Activated T-cell treated with anti-CD3 and anti-CD28 coated beads, Interleukin-2, amount 50 U/mL, for 72 hours (primary cell): ENCODE results near the gene ASIC5. TPM values are rescaled to one million over a fixed set of nuclear protein-coding genes. Genes with fewer than 3 reads are reported as not detected.
"Not testable (repeated sequence)": the region's sequence is repeated elsewhere in the genome, so short reads cannot be mapped to it uniquely, and the experiment has no call there.

Experiments used
- ATAC-seq, 2 donors: fragments of 150-1000 bp; cut with Tn5 transposase; replicated peaks in 1 of 2; 2 replicates each; pipeline ENCODE4 v1.10.0; 2021; ENCODE audit warnings: moderate library complexity in 2 of 2, mild to moderate bottlenecking in 1 of 2
- DNase-seq, 2 donors: peaks; one replicate each; pipeline ENCODE4 v3.0.0; 2021 to 2022; ENCODE audit warnings: mixed read lengths in 1 of 2
- H3K27ac Mint-ChIP-seq: one replicate; pipeline ENCODE4 v1.8.0; 2022; ENCODE audit warnings: mild to moderate bottlenecking, moderate library complexity, mixed read lengths
- H3K27me3 Mint-ChIP-seq: one replicate; pipeline ENCODE4 v1.8.0; 2022; ENCODE audit warnings: low read depth, mixed read lengths
- H3K36me3 Mint-ChIP-seq, 2 donors: one replicate each; pipeline ENCODE4 v1.8.0; 2022; ENCODE audit warnings: mixed read lengths in 2 of 2, mild to moderate bottlenecking in 1 of 2; ENCODE audit not compliant: insufficient read depth in 2 of 2
- H3K4me1 Mint-ChIP-seq: one replicate; pipeline ENCODE4 v1.8.0; 2022; ENCODE audit warnings: low read depth, mixed read lengths
- H3K4me3 Mint-ChIP-seq, 2 donors: one replicate each; pipeline ENCODE4 v1.8.0; 2022; ENCODE audit warnings: mild to moderate bottlenecking in 2 of 2, mixed read lengths in 2 of 2, moderate library complexity in 2 of 2
- H3K9me3 Mint-ChIP-seq, 2 donors: one replicate each; pipeline ENCODE4 v1.8.0; 2022; ENCODE audit warnings: mixed read lengths in 2 of 2
- total RNA-seq, 2 donors: library from RNA; stranded (reverse); gene quantifications; one replicate each; pipeline ENCODE4 v1.2.3, GENCODE V29; 2022

ASIC5 gene
- total RNA-seq, 2 donors from 2014 or later, result not detected

DNA sequence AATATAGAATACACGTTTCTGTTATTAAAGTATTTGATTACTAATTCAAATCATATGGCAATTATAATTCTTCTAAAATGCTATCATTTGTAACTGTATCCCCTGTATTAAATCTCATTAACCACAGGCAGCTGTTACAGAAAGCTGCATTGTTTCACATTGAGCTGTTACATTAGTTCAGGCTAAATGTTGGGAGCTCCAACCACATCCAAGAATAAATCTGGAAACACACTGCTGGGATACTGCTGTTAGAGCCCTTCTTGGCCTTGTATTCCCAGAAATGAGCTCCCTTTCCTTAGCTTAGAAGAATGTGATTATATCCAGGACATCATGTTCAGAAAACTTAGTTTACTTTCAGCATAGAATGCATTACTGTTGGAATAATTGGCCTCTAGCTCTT, 59.1 kb downstream of the ASIC5 start:
- H3K27ac Mint-ChIP-seq, result no peak overlapping the region
- H3K4me1 Mint-ChIP-seq, result peaks cover 6% of the 10 kb centered on the region
- no peak for DNase-seq
- H3K27me3 Mint-ChIP-seq, result no peaks in the 10 kb centered on the region
- H3K4me3 Mint-ChIP-seq, result no peak overlapping the region
- no peak for ATAC-seq
- no peaks in the 10 kb centered on the region for H3K36me3 Mint-ChIP-seq
- H3K9me3 Mint-ChIP-seq, result no peaks in the 10 kb centered on the region

DNA sequence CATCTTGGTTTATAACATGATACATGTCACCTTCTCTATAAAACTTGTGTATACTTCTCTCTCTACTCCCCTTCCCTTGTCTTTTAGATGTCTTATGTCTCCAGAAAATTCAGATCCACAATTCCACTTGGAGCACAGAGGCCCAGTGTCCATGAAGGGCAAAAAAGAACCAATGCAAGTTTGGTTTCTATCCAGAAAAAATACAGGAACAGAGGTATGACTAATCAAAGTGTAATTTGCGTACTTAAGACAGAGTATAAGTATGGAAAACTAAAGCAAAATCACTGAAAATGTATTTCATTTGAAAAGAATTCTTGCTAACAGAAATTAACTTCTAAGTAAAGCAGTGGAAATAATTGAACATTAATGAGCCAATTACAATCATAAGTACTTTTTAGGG, 61.1 kb downstream of the ASIC5 start:
- Mint-ChIP-seq H3K4me3 (no peak overlapping the region), H3K36me3 (no peaks in the 10 kb centered on the region), H3K27me3 (no peaks in the 10 kb centered on the region), H3K4me1 (peaks cover 6% of the 10 kb centered on the region), H3K9me3 (no peaks in the 10 kb centered on the region), H3K27ac (no peak overlapping the region)
- no peak for DNase-seq
- ATAC-seq, result no peak

DNA sequence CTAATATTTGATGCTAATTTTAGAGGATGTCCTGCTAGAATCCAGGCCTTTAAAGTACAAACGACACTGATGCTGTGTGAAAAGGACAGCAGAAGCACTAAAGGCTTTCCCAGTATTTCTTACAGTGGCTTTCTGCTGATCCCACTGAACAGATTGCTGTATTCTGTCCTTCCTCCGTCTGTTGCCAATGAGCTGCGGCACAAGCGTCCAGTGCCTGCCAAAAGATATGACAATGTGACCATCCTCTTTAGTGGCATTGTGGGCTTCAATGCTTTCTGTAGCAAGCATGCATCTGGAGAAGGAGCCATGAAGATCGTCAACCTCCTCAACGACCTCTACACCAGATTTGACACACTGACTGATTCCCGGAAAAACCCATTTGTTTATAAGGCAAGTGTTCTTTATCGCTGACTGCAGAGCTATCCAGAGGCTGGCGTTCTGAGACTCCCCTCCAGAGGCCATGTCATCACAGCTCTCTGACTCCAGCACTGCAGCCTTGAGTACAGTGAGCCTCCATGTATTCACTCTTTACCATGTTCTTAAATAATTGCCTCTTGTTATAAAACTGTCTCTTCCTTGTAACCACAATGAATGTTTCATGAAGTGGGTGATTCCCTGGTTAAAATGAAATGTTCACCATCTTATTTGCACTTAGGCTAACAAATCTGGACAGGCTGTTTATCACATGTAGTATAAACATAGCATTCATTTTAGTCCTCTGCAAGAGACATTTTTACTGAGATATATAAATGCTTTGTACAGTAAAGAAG, 63.7 kb downstream of the ASIC5 start:
- no peak overlapping the region for H3K4me3 Mint-ChIP-seq
- H3K27ac Mint-ChIP-seq, result no peak overlapping the region
- no peaks in the 10 kb centered on the region for H3K27me3 Mint-ChIP-seq
- peaks cover 6% of the 10 kb centered on the region for H3K4me1 Mint-ChIP-seq
- no peaks in the 10 kb centered on the region for H3K9me3 Mint-ChIP-seq
- H3K36me3 Mint-ChIP-seq, result no peaks in the 10 kb centered on the region
- DNase-seq, result no peak
- ATAC-seq, result no peak

DNA sequence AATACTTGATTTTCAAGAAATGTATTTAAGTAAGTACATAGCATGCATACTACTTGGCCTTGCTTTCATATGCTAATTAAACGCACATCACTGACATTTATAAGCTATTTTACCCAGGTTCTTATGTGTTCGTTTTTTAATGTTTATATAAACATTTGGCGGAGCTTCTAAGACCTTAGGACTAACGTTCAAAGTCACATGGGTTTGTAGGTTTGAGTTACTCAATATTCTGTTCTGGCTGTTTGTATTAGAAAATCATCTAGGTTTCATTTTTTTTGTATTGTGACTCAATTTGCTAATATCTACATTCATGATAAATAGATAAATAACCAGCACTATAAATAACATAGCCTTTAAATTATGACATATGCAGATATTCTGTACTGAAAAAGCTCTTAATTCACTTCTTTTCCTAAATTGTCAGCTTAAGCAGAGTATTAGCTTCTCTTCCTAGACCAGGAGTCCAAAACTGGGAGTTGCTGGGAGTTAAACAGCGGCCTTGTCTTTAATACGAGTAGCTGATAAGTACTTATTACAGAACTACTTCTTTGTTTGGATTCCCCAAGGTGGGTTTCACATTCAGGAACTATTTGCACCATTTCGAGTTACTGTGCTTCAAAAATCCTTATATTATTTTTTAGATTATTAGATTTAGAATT, 65.3 kb downstream of the ASIC5 start:
- Mint-ChIP-seq H3K4me3 (no peak overlapping the region), H3K4me1 (peaks cover 6% of the 10 kb centered on the region), H3K9me3 (no peaks in the 10 kb centered on the region), H3K27ac (no peak overlapping the region), H3K36me3 (no peaks in the 10 kb centered on the region), H3K27me3 (no peaks in the 10 kb centered on the region)
- no peak for ATAC-seq
- no peak for DNase-seq

DNA sequence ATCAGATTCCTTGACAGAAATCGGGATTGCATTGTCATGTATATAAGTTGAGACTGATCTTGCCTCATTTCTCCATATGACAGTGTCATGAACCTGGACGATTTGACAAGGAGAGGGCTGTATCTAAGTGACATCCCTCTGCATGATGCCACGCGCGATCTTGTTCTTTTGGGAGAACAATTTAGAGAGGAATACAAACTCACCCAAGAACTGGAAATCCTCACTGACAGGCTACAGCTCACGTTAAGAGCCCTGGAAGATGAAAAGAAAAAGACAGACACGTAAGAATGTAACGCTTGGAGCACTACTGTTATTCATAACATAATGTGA, 66.3 kb downstream of the ASIC5 start:
- Mint-ChIP-seq H3K27ac (no peak overlapping the region), H3K36me3 (no peaks in the 10 kb centered on the region), H3K27me3 (no peaks in the 10 kb centered on the region), H3K9me3 (no peaks in the 10 kb centered on the region), H3K4me1 (peaks cover 1% of the 10 kb centered on the region), H3K4me3 (no peak overlapping the region)
- no peak for ATAC-seq
- no peak for DNase-seq

DNA sequence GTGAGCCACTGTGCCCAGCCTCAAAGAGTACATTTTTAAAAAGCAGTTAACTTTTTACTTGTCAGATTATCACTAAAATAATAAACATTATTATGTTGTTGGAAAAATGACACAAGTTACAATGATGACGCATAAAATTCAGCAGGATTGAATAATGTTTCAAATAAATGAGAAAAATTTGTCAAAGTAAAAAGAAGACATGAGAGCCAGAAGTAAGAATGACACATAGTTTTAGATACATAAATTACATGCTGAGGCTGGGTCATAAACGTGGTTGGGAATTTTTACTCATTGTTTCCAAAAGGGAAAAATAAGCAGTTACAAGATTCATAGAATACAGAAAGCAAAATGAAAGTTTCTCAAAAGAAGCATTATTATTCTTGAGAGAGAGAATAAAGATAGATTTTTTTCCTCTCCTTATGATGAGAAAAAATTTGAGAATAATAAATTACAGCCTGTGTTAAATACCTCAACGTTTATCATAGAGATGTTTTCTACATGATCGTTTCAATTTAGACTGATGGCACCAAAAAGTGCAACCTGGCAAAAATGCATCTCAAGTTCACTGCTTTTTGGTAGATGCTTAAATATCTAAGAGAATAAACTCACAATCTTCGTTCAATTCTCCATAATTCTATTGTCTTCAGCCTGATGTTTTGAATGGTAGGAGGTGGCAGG, 66.8 kb downstream of the ASIC5 start:
- no peak overlapping the region for H3K27ac Mint-ChIP-seq
- no peak for ATAC-seq
- no peak for DNase-seq
- no peaks in the 10 kb centered on the region for H3K4me1 Mint-ChIP-seq
- no peaks in the 10 kb centered on the region for H3K36me3 Mint-ChIP-seq
- H3K27me3 Mint-ChIP-seq, result no peaks in the 10 kb centered on the region
- H3K9me3 Mint-ChIP-seq, result no peaks in the 10 kb centered on the region
- no peak overlapping the region for H3K4me3 Mint-ChIP-seq

DNA sequence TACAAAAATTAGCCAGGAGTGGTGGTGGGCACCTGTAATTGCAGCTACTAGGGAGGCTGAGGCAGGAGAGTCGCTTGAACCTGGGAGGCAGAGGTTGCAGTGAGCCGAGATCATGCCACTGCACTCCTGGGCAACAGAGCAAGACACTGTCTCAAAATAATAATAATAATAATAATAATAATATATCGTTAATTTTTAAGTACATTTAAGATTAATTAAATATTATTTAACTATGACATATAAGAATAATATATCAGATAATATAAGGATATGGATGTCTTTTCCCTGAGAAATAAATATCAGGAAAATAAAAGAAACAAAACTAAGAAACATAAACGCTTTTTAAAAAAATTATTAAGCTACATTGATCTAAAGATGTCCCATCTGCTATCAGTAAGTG, 68.5 kb downstream of the ASIC5 start:
- H3K27ac Mint-ChIP-seq, H3K4me3 Mint-ChIP-seq, H3K9me3 Mint-ChIP-seq, H3K27me3 Mint-ChIP-seq, DNase-seq, H3K4me1 Mint-ChIP-seq, H3K36me3 Mint-ChIP-seq, ATAC-seq: not testable (repeated sequence)

DNA sequence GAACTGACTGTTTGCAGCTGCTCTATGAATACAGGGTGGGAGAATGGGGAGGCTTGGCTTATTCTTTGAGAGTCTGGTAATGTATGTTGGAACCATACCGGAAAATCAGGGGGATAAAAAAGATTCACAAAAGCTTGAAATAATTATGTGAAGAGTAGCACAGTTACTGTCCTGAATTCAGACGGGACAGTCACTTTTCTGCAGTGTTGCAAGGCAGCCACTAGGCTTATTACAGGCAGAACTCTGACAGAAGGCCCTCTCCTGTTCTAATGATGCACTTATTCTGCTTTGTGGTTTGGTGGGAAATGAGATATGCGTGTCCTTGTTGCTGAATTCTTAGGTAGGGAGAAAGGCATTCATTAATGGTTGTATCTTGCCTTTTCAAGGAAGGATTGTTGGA, 70.1 kb downstream of the ASIC5 start:
- ATAC-seq (no peak), DNase-seq (no peak)
- Mint-ChIP-seq H3K4me3 (no peak overlapping the region), H3K27ac (no peak overlapping the region), H3K4me1 (no peaks in the 10 kb centered on the region), H3K9me3 (no peaks in the 10 kb centered on the region), H3K36me3 (no peaks in the 10 kb centered on the region), H3K27me3 (no peaks in the 10 kb centered on the region)

DNA sequence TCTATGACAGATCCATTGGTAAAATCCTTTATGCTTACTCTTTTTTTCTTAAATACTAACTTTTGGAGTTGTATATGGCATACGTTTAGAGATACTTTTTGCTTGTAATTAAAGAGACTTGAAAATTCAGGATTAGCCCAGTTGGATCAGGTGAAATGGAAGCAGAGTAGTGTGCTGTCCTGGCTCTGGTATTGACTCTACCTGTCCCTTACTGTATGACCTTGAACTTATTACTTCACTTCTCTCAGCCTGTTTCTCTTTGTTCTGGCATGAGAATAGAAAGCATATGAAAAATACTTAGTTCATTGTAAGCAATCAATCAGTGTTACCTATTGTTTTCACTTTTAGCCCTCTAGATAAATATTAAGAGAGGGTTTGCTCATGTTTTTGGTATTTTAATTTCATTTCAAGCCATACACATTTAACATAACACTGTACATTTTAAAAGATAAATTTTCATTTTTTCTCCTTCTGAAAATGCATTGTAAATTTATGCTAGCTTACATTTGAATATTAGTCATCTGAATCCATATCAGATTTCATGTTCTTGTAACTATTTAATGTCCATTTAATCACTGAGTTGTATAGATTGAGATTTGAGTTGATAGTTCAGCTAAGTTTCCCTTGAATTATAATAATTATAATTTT, 71.4 kb downstream of the ASIC5 start:
- ATAC-seq (no peak), DNase-seq (no peak)
- no peak overlapping the region for H3K4me3 Mint-ChIP-seq
- no peaks in the 10 kb centered on the region for H3K9me3 Mint-ChIP-seq
- H3K4me1 Mint-ChIP-seq, result peaks cover under 1% of the 10 kb centered on the region
- H3K27ac Mint-ChIP-seq, result no peak overlapping the region
- H3K36me3 Mint-ChIP-seq, result no peaks in the 10 kb centered on the region
- no peaks in the 10 kb centered on the region for H3K27me3 Mint-ChIP-seq

DNA sequence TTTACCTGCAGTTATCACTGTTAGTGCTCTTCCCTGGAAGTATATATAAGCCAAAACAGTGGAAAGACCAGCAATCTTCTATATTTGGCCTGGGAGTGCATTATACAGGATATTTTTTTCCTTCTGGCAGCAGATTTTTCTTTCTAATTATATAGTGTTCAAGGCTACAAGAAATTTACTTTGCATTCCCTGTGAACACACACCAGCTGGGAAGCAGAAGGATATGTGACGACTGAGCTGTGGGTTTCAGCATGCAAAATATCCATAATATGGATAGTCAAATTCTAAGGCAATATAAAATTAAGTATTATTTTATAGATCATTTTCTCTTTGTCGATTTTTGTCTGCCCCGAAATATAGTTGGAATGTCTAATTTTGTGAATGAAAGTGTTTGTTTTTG, 76.1 kb downstream of the ASIC5 start:
- DNase-seq (no peak), ATAC-seq (no peak)
- Mint-ChIP-seq H3K27me3 (no peaks in the 10 kb centered on the region), H3K4me1 (peaks cover 6% of the 10 kb centered on the region), H3K27ac (no peak overlapping the region), H3K9me3 (no peaks in the 10 kb centered on the region), H3K36me3 (no peaks in the 10 kb centered on the region), H3K4me3 (no peak overlapping the region)

DNA sequence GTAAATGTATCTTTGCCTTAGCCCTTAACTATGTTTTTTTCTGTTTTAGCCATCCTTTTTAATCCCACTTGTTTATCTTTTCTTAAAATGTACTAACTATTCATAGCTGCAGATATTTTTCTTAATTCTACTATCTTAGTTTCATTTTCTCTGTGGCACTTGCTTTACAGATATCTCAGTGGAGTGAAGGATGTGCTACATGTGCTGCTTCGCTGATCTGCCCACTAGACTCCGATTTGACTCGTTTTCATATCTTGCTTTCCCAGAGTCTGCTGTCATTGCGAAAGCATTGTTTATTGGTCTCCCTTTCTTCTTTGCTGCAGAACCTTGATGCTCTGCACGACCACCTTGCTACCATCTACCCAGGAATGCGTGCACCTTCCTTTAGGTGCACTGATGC, 76.7 kb downstream of the ASIC5 start:
- Mint-ChIP-seq H3K27me3 (no peaks in the 10 kb centered on the region), H3K27ac (no peak overlapping the region), H3K36me3 (no peaks in the 10 kb centered on the region), H3K4me3 (peak overlapping the region in 1 of 2 donors; percentile 31), H3K9me3 (no peaks in the 10 kb centered on the region), H3K4me1 (peaks cover 6% of the 10 kb centered on the region)
- ATAC-seq, result no peak
- no peak for DNase-seq

DNA sequence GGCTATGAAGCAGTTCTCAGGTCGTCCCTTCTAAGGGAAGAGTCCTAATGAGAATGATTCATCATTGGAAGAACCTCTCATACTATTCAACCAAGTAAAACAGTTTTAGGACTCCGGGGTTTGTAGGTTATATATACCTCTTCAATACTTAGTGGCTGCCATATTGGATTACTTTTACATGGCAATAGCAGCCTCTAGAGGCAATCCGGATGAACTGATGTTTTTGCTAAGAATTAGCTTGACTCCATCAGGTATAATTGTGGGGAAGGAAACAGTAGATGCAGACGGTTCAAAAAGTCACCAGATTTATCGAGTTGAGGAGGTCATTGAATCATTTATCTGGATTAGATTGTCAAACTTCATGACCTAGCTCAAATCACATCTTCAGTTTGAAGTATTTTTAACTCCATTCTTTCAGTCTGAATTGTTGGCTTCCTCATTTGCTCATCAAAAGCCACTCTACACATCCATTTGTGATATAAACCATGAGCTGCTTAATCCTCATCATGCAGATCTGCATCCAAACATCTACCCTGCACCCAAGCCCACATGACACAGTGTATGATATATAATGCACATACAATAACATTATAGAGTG, 78.9 kb downstream of the ASIC5 start:
- no peaks in the 10 kb centered on the region for H3K9me3 Mint-ChIP-seq

DNA sequence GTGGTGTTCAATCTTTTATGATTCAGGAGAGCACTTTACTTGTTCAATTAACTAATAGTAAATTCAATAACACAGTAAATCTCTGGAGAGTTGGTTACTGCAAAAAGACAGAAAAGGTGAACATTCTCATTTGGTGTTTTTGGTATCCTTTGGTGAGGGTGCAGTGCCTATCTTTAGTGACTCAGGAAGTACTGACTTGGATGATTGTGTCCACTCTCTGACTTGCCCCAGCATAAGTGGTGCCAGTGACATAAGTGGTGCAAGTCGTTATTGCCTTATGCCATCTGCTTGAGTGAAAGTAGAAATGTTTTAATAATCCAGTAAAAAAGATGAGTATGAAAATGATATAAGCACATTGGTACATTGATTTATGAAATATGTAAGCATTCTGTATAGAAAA, 80.2 kb downstream of the ASIC5 start:
- no peaks in the 10 kb centered on the region for H3K27me3 Mint-ChIP-seq
- no peaks in the 10 kb centered on the region for H3K9me3 Mint-ChIP-seq
- H3K4me1 Mint-ChIP-seq, result peaks cover 6% of the 10 kb centered on the region
- no peak overlapping the region for H3K4me3 Mint-ChIP-seq
- ATAC-seq, result no peak
- no peak overlapping the region for H3K27ac Mint-ChIP-seq
- DNase-seq, result no peak
- H3K36me3 Mint-ChIP-seq, result no peaks in the 10 kb centered on the region

More for the DNA sequence above, 78.9 kb downstream of the ASIC5 start:
- DNase-seq (peak; percentile 4 to 5), ATAC-seq (peak; percentile 69 to 81)
- no peak overlapping the region for H3K27ac Mint-ChIP-seq
- no peaks in the 10 kb centered on the region for H3K36me3 Mint-ChIP-seq
- no peaks in the 10 kb centered on the region for H3K27me3 Mint-ChIP-seq
- no peak overlapping the region for H3K4me3 Mint-ChIP-seq
- H3K4me1 Mint-ChIP-seq, result peaks cover 6% of the 10 kb centered on the region
